H9 (cell line): ENCODE results near the gene SMIM10. TPM values are rescaled to one million over a fixed set of nuclear protein-coding genes. Genes with fewer than 3 reads are reported as not detected.

Experiments
- DNase-seq: peaks from one replicate; pipeline ENCODE4 v3.0.0-alpha.2; 2017
- H2AFZ ChIP-seq: one replicate; pipeline ENCODE4 v1.6.1; 2013; ENCODE audit warnings: mild to moderate bottlenecking, low read length, control low read depth, moderate library complexity
- H2AK5ac ChIP-seq: 2 replicates; pipeline ENCODE4 v1.6.1; 2013; ENCODE audit warnings: low read length, control low read depth, mixed read lengths; ENCODE audit not compliant: insufficient read length
- H2BK120ac ChIP-seq: one replicate; pipeline ENCODE4 v1.6.1; 2013; ENCODE audit warnings: low read depth, mild to moderate bottlenecking, low read length, control low read depth, inconsistent platforms; ENCODE audit not compliant: poor library complexity, severe bottlenecking
- H2BK12ac ChIP-seq: 2 replicates; pipeline ENCODE4 v1.6.1; 2013; ENCODE audit warnings: low read length, control low read depth, mixed read lengths, low read depth; ENCODE audit not compliant: insufficient read length
- H2BK15ac ChIP-seq: 2 replicates; pipeline ENCODE4 v1.6.1; 2013; ENCODE audit warnings: low read depth, low read length, control low read depth
- H2BK20ac ChIP-seq: one replicate; pipeline ENCODE4 v1.6.1; 2013; ENCODE audit warnings: low read depth, mild to moderate bottlenecking, low read length, control low read depth, inconsistent platforms; ENCODE audit not compliant: poor library complexity, severe bottlenecking
- H2BK5ac ChIP-seq: 2 replicates; pipeline ENCODE4 v1.6.1; 2013; ENCODE audit warnings: low read length, control low read depth, mixed read lengths; ENCODE audit not compliant: insufficient read length
- H3K14ac ChIP-seq: 2 replicates; pipeline ENCODE4 v1.6.1; 2013; ENCODE audit warnings: low read length, control low read depth; ENCODE audit not compliant: insufficient read depth
- H3K18ac ChIP-seq: 2 replicates; pipeline ENCODE4 v1.6.1; 2013; ENCODE audit warnings: low read depth, mild to moderate bottlenecking, mixed read lengths, low read length, control low read depth; ENCODE audit not compliant: insufficient read length
- H3K23ac ChIP-seq: 2 replicates; pipeline ENCODE4 v1.6.1; 2013; ENCODE audit warnings: low read length, control low read depth, mixed read lengths, low read depth; ENCODE audit not compliant: insufficient read length
- H3K23me2 ChIP-seq: 2 replicates; pipeline ENCODE4 v1.6.1; 2013; ENCODE audit warnings: low read depth, mild to moderate bottlenecking, mixed read lengths, low read length, control low read depth; ENCODE audit not compliant: insufficient read length, poor library complexity, severe bottlenecking
- H3K27ac ChIP-seq: 2 replicates; pipeline ENCODE4 v1.5.1; 2013; ENCODE audit warnings: low read length, control low read depth, mixed read lengths, low read depth; ENCODE audit not compliant: insufficient read length
- H3K27me3 ChIP-seq: 2 replicates; pipeline ENCODE4 v1.6.1; 2013; ENCODE audit warnings: low read length, control low read depth, inconsistent platforms; ENCODE audit not compliant: insufficient read depth
- H3K4ac ChIP-seq: 2 replicates; pipeline ENCODE4 v1.6.1; 2013; ENCODE audit warnings: low read depth, mild to moderate bottlenecking, control low read depth, inconsistent platforms, low read length, moderate library complexity
- H3K4me1 ChIP-seq: 2 replicates; pipeline ENCODE4 v1.6.1; 2013; ENCODE audit warnings: low read length, control low read depth, inconsistent platforms; ENCODE audit not compliant: insufficient read depth
- H3K4me2 ChIP-seq: 2 replicates; pipeline ENCODE4 v1.6.1; 2013; ENCODE audit warnings: low read length, control low read depth, mixed read lengths; ENCODE audit not compliant: insufficient read length, insufficient read depth
- H3K56ac ChIP-seq: 2 replicates; pipeline ENCODE4 v1.6.1; 2013; ENCODE audit warnings: low read depth, mild to moderate bottlenecking, mixed read lengths, low read length, control low read depth; ENCODE audit not compliant: insufficient read length
- H3K79me1 ChIP-seq: 2 replicates; pipeline ENCODE4 v1.6.1; 2013; ENCODE audit warnings: low read depth, mild to moderate bottlenecking, moderate library complexity, low read length, control low read depth, inconsistent platforms; ENCODE audit not compliant: insufficient read depth, poor library complexity, severe bottlenecking
- H3K79me2 ChIP-seq: 2 replicates; pipeline ENCODE4 v1.6.1; 2013; ENCODE audit warnings: low read length, control low read depth, inconsistent platforms; ENCODE audit not compliant: insufficient read depth
- H3K9ac ChIP-seq: 2 replicates; pipeline ENCODE4 v1.6.1; 2013; ENCODE audit warnings: low read length, control low read depth, mixed read lengths; ENCODE audit not compliant: insufficient read length; ENCODE audit errors: extremely low read depth
- H3K9me3 ChIP-seq: one replicate; pipeline ENCODE4 v1.6.1; 2013; ENCODE audit warnings: low read depth, low read length, inconsistent platforms; ENCODE audit not compliant: control insufficient read depth
- H3T11ph ChIP-seq: one replicate; pipeline ENCODE4 v1.6.1; 2013; ENCODE audit warnings: mild to moderate bottlenecking, low read length, control low read depth, inconsistent platforms
- H4K20me1 ChIP-seq: one replicate; pipeline ENCODE4 v1.6.1; 2013; ENCODE audit not compliant: control insufficient read depth, insufficient read length, insufficient read depth
- H4K5ac ChIP-seq: 2 replicates; pipeline ENCODE4 v1.6.1; 2013; ENCODE audit warnings: low read depth, mild to moderate bottlenecking, mixed read lengths, low read length, control low read depth; ENCODE audit not compliant: insufficient read length
- H4K8ac ChIP-seq: replicated peaks from 2 replicates; pipeline ENCODE4 v1.6.1; 2013; ENCODE audit warnings: low read length, control low read depth, mixed read lengths, low read depth; ENCODE audit not compliant: insufficient read length
- H4K91ac ChIP-seq: 2 replicates; pipeline ENCODE4 v1.6.1; 2013; ENCODE audit warnings: low read depth, mild to moderate bottlenecking, moderate library complexity, mixed read lengths, low read length, control low read depth; ENCODE audit not compliant: insufficient read length
- H3K27ac Mint-ChIP-seq, 3 experiments: 2 replicates in 2 of 3; 3 replicates in 1 of 3; pipeline ENCODE4 v1.8.0; 2020 to 2021; ENCODE audit warnings: mixed read lengths in 3 of 3, mild to moderate bottlenecking in 1 of 3, moderate library complexity in 1 of 3
- H3K27me3 Mint-ChIP-seq: 2 replicates; pipeline ENCODE4 v1.8.0; 2021; ENCODE audit warnings: low read depth, mild to moderate bottlenecking, moderate library complexity, mixed read lengths
- H3K36me3 Mint-ChIP-seq, 3 experiments: 2 replicates in 2 of 3; 3 replicates in 1 of 3; pipeline ENCODE4 v1.8.0; 2020 to 2021; ENCODE audit warnings: low read depth in 3 of 3, mixed read lengths in 3 of 3; ENCODE audit not compliant: insufficient read depth in 1 of 3
- H3K4me1 Mint-ChIP-seq, 2 experiments: 2 replicates each; pipeline ENCODE4 v1.8.0; 2020; ENCODE audit warnings: mixed read lengths in 2 of 2
- H3K4me3 Mint-ChIP-seq, 2 experiments: 2 replicates in 1 of 2; 3 replicates in 1 of 2; pipeline ENCODE4 v1.8.0; 2020 to 2021; ENCODE audit warnings: mild to moderate bottlenecking in 2 of 2, mixed read lengths in 2 of 2, moderate library complexity in 1 of 2
- H3K9me3 Mint-ChIP-seq, 2 experiments: 2 replicates in 1 of 2; 3 replicates in 1 of 2; pipeline ENCODE4 v1.8.0; 2020; ENCODE audit warnings: mild to moderate bottlenecking in 2 of 2, mixed read lengths in 2 of 2, moderate library complexity in 1 of 2
- CTCF ChIP-seq: fragments of 200-600 bp; sonication (generic); conservative IDR thresholded peaks from 3 replicates; pipeline ENCODE4 v1.8.0; 2021; ENCODE audit warnings: antibody characterized with exemption, mild to moderate bottlenecking
- WGBS: extraction: QIAGEN DNeasy Blood & Tissue Kit; methylation state at CpG from one replicate; pipeline ENCODE4 v1.1.7; 2013; ENCODE audit warnings: missing lambda C conversion rate, low lambda C conversion rate, mixed read lengths; ENCODE audit not compliant: insufficient read length; ENCODE audit errors: extremely low coverage; 5-methylcytosine and 5-hydroxymethylcytosine counted together
- total RNA-seq: library from RNA; stranded (reverse); gene quantifications from 2 replicates; pipeline ENCODE4 v1.2.1, GENCODE V29; 2021

The SMIM10 gene
- total RNA-seq, 1 experiment from 2014 or later: 1.2 TPM

DNA sequence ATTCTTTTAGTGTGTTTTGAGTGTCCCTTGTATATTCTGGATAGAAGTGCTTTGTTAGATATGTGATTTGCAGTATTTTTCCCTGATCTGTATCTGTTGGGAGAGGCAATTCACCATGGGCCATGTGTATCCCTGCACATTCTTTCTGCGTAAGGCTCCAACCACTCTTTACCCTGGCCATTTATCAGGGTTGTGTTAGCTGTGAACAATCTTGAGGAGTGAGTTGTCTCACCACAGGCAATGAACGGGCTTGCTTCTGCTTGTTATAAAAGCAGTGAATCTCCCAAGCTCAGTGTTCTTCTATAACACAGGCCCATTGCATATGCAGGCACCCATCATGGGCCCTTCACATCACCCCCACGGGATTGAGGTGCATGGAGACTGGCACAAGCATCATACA, 18.9 kb upstream of the SMIM10 start:
- Histone ChIP-seq H3K4me2 (no peak overlapping the region), H3K27ac (no peak overlapping the region), H4K20me1 (no peaks in the 10 kb centered on the region), H2AFZ (no peak overlapping the region), H2BK5ac (no peak overlapping the region), H3T11ph (no peak overlapping the region), H3K79me1 (no peaks in the 10 kb centered on the region), H3K23ac (no peak overlapping the region), H2BK15ac (no peak overlapping the region), H3K9ac (no peak overlapping the region), H2BK12ac (no peak overlapping the region), H3K23me2 (no peaks in the 10 kb centered on the region), H2AK5ac (no peak overlapping the region), H3K56ac (no peak overlapping the region), H2BK120ac (no peak overlapping the region), H3K14ac (no peak overlapping the region), H3K18ac (no peak overlapping the region), H3K4me1 (no peaks in the 10 kb centered on the region), H3K79me2 (no peaks in the 10 kb centered on the region), H3K9me3 (peaks cover 27% of the 10 kb centered on the region), H3K27me3 (no peaks in the 10 kb centered on the region), H4K91ac (no peak overlapping the region), H3K4ac (no peak overlapping the region), H4K8ac (no peak overlapping the region), H4K5ac (no peak overlapping the region), H2BK20ac (no peak overlapping the region)
- no peak for DNase-seq
- Mint-ChIP-seq H3K4me1 (peaks cover 0 to 2% of the 10 kb centered on the region in 2 experiments; a peak in 1 of 4 replicates), H3K4me3 (no peak overlapping the region), H3K9me3 (peaks cover 32 to 82% of the 10 kb centered on the region in 2 experiments), H3K27ac (no peak overlapping the region), H3K36me3 (peaks cover 4 to 17% (median 8%) of the 10 kb centered on the region in 3 experiments; a peak in 5 of 7 replicates), H3K27me3 (peaks cover 1% of the 10 kb centered on the region)
- no peak for TF ChIP-seq CTCF
- no CpG with 5 or more reads among the region's 3 CpGs for WGBS
